SK-N-SH treated with all-trans-retinoic acid at 6 μM for 48 hours (cell line): ENCODE measurements around the gene YIF1A.

Experiments
- ZFP3 ChIP-seq: fragments of 250-450 bp; sonication (Bioruptor Pico); IDR thresholded peaks from 2 replicates; pipeline ENCODE4 v1.5.0; 2020; ENCODE audit warnings: mild to moderate bottlenecking, moderate library complexity
- TF ChIP-seq, protein P1 (sequence below): fragments of 250-450 bp; sonication (Bioruptor Pico); IDR thresholded peaks from 2 replicates; pipeline ENCODE4 v1.5.1; 2021; ENCODE audit warnings: mild to moderate bottlenecking, moderate library complexity

DNA sequence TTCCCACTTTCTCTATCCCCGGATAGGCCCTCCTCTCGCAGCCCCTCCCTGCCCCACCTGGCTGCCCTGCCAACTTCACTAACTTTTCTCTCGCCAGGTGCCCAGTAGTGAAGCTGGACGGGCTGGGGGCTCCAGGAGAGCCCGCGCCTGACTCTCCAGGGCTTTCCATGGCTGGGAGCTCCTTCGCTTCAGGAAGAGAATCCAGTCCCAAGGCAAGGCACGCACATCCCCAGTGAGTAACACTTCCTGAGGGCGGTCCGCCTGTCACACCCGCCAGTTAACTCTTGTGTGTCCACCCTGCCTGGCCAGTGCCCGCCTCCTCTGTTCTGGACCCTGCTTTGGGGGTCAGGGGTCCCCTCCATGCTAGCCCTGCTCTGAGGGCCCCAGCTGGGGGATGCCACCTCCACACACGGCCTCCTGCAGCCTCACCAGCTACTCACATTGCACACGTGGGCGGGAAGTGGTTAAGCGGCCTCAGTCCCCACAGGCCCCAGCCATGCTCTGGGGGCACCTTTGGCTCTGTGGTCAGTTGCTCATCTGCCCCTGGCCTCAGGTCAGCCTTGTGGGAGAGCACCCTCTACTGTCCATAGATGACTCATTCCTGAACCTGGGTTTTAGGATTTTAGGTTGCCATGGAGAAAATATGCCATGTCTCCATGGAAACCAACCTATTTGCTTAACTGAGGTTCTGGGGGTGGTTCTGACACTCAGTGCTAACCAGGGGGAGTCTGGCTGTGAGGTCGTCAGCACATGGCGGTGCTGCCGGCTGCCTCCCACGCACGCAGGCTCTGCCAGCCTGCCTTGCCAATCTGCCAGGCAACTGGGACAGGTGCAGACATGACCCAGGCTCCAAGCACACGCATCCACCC is 47.5 kb upstream of the YIF1A start, which contains the start of gene RIN1:
- TF ChIP-seq ZFP3 (CRISPR knock-in tag): peak; percentile 54; the same call in 1 of the 2 replicates
- TF ChIP-seq, protein P1, sequence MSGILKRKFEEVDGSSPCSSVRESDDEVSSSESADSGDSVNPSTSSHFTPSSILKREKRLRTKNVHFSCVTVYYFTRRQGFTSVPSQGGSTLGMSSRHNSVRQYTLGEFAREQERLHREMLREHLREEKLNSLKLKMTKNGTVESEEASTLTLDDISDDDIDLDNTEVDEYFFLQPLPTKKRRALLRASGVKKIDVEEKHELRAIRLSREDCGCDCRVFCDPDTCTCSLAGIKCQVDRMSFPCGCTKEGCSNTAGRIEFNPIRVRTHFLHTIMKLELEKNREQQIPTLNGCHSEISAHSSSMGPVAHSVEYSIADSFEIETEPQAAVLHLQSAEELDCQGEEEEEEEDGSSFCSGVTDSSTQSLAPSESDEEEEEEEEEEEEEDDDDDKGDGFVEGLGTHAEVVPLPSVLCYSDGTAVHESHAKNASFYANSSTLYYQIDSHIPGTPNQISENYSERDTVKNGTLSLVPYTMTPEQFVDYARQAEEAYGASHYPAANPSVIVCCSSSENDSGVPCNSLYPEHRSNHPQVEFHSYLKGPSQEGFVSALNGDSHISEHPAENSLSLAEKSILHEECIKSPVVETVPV (CRISPR knock-in tag): no peak
